Measurements from ENCODE around the gene SORBS1.

Gene SORBS1

GRCh38 chr10:95304463-95304862 lies 256.7 kb downstream of the SORBS1 start:
- no peak for ATAC-seq
- TF ChIP-seq TOX (CRISPR knock-in tag; IDR thresholded peaks at IDR 0.05; ENCODE audit: borderline replicate concordance) = no peak
- TF ChIP-seq BACH2 (CRISPR knock-in tag; IDR thresholded peaks at IDR 0.05; ENCODE audit: borderline replicate concordance) = no peak
- TF ChIP-seq CREB5 (CRISPR knock-in tag; IDR thresholded peaks at IDR 0.05; ENCODE audit: low read depth) = no peak
- no peak for TF ChIP-seq ZNF8 (CRISPR knock-in tag; IDR thresholded peaks at IDR 0.05)
- TF ChIP-seq PPARA (CRISPR knock-in tag; IDR thresholded peaks at IDR 0.05; ENCODE audit: borderline replicate concordance) = no peak
- TF ChIP-seq ZNF70 (CRISPR knock-in tag; IDR thresholded peaks at IDR 0.05) = no peak
- no peak for TF ChIP-seq PATZ1 (CRISPR knock-in tag; IDR thresholded peaks at IDR 0.05; ENCODE audit: borderline replicate concordance)
- TF ChIP-seq CSDC2 (CRISPR knock-in tag; IDR thresholded peaks at IDR 0.05) = no peak
- no peak for TF ChIP-seq CSRNP3 (CRISPR knock-in tag; IDR thresholded peaks at IDR 0.05)
- TF ChIP-seq ZC3H10 (CRISPR knock-in tag; IDR thresholded peaks at IDR 0.05) = no peak
- TF ChIP-seq ZNF565 (CRISPR knock-in tag; conservative IDR thresholded peaks at IDR 0.05; ENCODE audit: low read depth) = no peak
- no peak for TF ChIP-seq TCF4 (CRISPR knock-in tag; IDR thresholded peaks at IDR 0.05; ENCODE audit: borderline replicate concordance)
- no peak for TF ChIP-seq ARNTL (CRISPR knock-in tag; IDR thresholded peaks at IDR 0.05; ENCODE audit: borderline replicate concordance, low read depth)
- TF ChIP-seq ZFP30 (CRISPR knock-in tag; IDR thresholded peaks at IDR 0.05) = no peak

GRCh38 chr10:95303950-95304349 lies 257.2 kb downstream of the SORBS1 start:
- no peak for ATAC-seq
- TF ChIP-seq PPARA (CRISPR knock-in tag; IDR thresholded peaks at IDR 0.05; ENCODE audit: borderline replicate concordance) (no peak), ESRRG (CRISPR knock-in tag; IDR thresholded peaks at IDR 0.05) (no peak), SNAI2 (CRISPR knock-in tag; IDR thresholded peaks at IDR 0.05) (no peak), RARB (CRISPR knock-in tag; IDR thresholded peaks at IDR 0.05) (no peak), TCF4 (CRISPR knock-in tag; IDR thresholded peaks at IDR 0.05; ENCODE audit: borderline replicate concordance) (no peak), ZFP3 (CRISPR knock-in tag; IDR thresholded peaks at IDR 0.05) (no peak), CREB5 (CRISPR knock-in tag; IDR thresholded peaks at IDR 0.05; ENCODE audit: low read depth) (no peak), CSRNP3 (CRISPR knock-in tag; IDR thresholded peaks at IDR 0.05) (no peak), TSHZ2 (CRISPR knock-in tag; IDR thresholded peaks at IDR 0.05) (no peak), ARNTL (CRISPR knock-in tag; IDR thresholded peaks at IDR 0.05; ENCODE audit: borderline replicate concordance, low read depth) (no peak), OSR1 (CRISPR knock-in tag; IDR thresholded peaks at IDR 0.05) (no peak), ZNF8 (CRISPR knock-in tag; IDR thresholded peaks at IDR 0.05) (no peak), BACH2 (CRISPR knock-in tag; IDR thresholded peaks at IDR 0.05; ENCODE audit: borderline replicate concordance) (no peak), ZNF565 (CRISPR knock-in tag; conservative IDR thresholded peaks at IDR 0.05; ENCODE audit: low read depth) (no peak), ISL1 (CRISPR knock-in tag; IDR thresholded peaks at IDR 0.05) (no peak), GLIS3 (CRISPR knock-in tag; IDR thresholded peaks at IDR 0.05) (no peak), ZNF70 (CRISPR knock-in tag; IDR thresholded peaks at IDR 0.05) (no peak), ZC3H10 (CRISPR knock-in tag; IDR thresholded peaks at IDR 0.05) (no peak)

Measured in SK-N-SH treated with all-trans-retinoic acid at 6 μM for 48 hours (cell line).